ENCODE measurements around the gene RAD51B. TPM values are rescaled to one million over a fixed set of nuclear protein-coding genes. Genes with fewer than 3 reads are reported as not detected.

RAD51B gene
- total RNA-seq, 1 experiment from 2014 or later = 16.7 TPM

DNA sequence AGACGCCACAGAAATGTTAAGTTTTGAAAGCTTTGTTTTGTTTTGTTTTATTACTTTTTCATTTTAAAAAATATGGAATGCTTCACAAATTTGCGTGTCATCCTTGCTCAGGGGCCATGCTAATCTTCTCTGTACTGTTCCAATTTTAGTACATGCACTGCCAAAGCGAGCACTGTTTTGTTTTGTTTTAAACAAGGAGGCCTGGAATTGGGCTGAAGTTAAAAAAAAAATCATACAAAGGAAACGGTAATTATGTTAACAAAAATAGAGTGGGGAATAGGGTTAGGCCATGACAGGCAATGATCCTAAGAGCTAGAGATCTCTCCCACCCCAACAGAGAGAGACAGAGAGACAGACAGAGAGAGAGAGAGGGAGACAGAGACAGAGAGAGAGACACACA lies 916.3 kb downstream of the RAD51B start:
- no peak overlapping the region for H3K4ac ChIP-seq (ENCODE audit: low read depth, low read length)
- no peak overlapping the region for H3K4me2 ChIP-seq (ENCODE audit: insufficient read depth, insufficient read length, low read length)
- H2BK5ac ChIP-seq (ENCODE audit: insufficient read length, low read length) = no peak overlapping the region
- no CpG with 5 or more reads among the region's 4 CpGs for WGBS (ENCODE audit: extremely low coverage, insufficient read length, low lambda C conversion rate)
- Mint-ChIP-seq H3K4me1 (peaks cover 14 to 39% of the 10 kb centered on the region in 2 experiments; a peak in 3 of 4 replicates), H3K4me3 (no peak overlapping the region), H3K27ac (no peak overlapping the region), H3K9me3 (peaks cover 3 to 7% of the 10 kb centered on the region in 2 experiments; a peak in 3 of 5 replicates), H3K36me3 (ENCODE audit: insufficient read depth in 1 of 3, low read depth in 3 of 3) (peaks cover 0 to under 1% (median 0%) of the 10 kb centered on the region in 3 experiments; a peak in 1 of 7 replicates), H3K27me3 (ENCODE audit: low read depth) (peaks cover 9% of the 10 kb centered on the region)
- no peaks in the 10 kb centered on the region for H3K79me1 ChIP-seq (ENCODE audit: insufficient read depth, low read depth, low read length, poor library complexity, severe bottlenecking)
- no peak overlapping the region for H2AK5ac ChIP-seq (ENCODE audit: insufficient read length, low read length)
- no peaks in the 10 kb centered on the region for H4K20me1 ChIP-seq (ENCODE audit: control insufficient read depth, insufficient read depth, insufficient read length)
- H4K8ac ChIP-seq (replicated peaks; ENCODE audit: insufficient read length, low read depth, low read length) = no peak overlapping the region
- H2BK12ac ChIP-seq (ENCODE audit: insufficient read length, low read depth, low read length) = no peak overlapping the region
- H3K18ac ChIP-seq (ENCODE audit: insufficient read length, low read depth, low read length) = no peak overlapping the region
- H3K4me1 ChIP-seq (ENCODE audit: insufficient read depth, low read length) = no peaks in the 10 kb centered on the region
- H3T11ph ChIP-seq (ENCODE audit: low read length) = no peak overlapping the region
- H4K91ac ChIP-seq (ENCODE audit: insufficient read length, low read depth, low read length) = no peak overlapping the region
- no peak overlapping the region for H2BK20ac ChIP-seq (ENCODE audit: low read depth, low read length, poor library complexity, severe bottlenecking)
- H3K9me3 ChIP-seq (ENCODE audit: control insufficient read depth, low read depth, low read length) = no peaks in the 10 kb centered on the region
- H3K14ac ChIP-seq (ENCODE audit: insufficient read depth, low read length) = no peak overlapping the region
- no peak overlapping the region for H4K5ac ChIP-seq (ENCODE audit: insufficient read length, low read depth, low read length)
- H3K79me2 ChIP-seq (ENCODE audit: insufficient read depth, low read length) = no peaks in the 10 kb centered on the region
- H3K9ac ChIP-seq (ENCODE audit: extremely low read depth, insufficient read length, low read length) = no peak overlapping the region
- DNase-seq = no peak
- no peak overlapping the region for H3K56ac ChIP-seq (ENCODE audit: insufficient read length, low read depth, low read length)
- no peak overlapping the region for H2BK15ac ChIP-seq (ENCODE audit: low read depth, low read length)
- H2BK120ac ChIP-seq (ENCODE audit: low read depth, low read length, poor library complexity, severe bottlenecking) = no peak overlapping the region
- TF ChIP-seq, protein P1, sequence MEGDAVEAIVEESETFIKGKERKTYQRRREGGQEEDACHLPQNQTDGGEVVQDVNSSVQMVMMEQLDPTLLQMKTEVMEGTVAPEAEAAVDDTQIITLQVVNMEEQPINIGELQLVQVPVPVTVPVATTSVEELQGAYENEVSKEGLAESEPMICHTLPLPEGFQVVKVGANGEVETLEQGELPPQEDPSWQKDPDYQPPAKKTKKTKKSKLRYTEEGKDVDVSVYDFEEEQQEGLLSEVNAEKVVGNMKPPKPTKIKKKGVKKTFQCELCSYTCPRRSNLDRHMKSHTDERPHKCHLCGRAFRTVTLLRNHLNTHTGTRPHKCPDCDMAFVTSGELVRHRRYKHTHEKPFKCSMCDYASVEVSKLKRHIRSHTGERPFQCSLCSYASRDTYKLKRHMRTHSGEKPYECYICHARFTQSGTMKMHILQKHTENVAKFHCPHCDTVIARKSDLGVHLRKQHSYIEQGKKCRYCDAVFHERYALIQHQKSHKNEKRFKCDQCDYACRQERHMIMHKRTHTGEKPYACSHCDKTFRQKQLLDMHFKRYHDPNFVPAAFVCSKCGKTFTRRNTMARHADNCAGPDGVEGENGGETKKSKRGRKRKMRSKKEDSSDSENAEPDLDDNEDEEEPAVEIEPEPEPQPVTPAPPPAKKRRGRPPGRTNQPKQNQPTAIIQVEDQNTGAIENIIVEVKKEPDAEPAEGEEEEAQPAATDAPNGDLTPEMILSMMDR (conservative IDR thresholded peaks at IDR 0.05) = no peak
- H3K27me3 ChIP-seq (ENCODE audit: insufficient read depth, low read length) = no peaks in the 10 kb centered on the region
- no peak overlapping the region for H3K27ac ChIP-seq (ENCODE audit: insufficient read length, low read depth, low read length)
- no peak overlapping the region for H2AFZ ChIP-seq (ENCODE audit: low read length)
- H3K23me2 ChIP-seq (ENCODE audit: insufficient read length, low read depth, low read length, poor library complexity, severe bottlenecking) = no peaks in the 10 kb centered on the region
- H3K23ac ChIP-seq (ENCODE audit: insufficient read length, low read depth, low read length) = no peak overlapping the region
